Measurements from ENCODE around the gene SGCA.

SGCA gene

DNA sequence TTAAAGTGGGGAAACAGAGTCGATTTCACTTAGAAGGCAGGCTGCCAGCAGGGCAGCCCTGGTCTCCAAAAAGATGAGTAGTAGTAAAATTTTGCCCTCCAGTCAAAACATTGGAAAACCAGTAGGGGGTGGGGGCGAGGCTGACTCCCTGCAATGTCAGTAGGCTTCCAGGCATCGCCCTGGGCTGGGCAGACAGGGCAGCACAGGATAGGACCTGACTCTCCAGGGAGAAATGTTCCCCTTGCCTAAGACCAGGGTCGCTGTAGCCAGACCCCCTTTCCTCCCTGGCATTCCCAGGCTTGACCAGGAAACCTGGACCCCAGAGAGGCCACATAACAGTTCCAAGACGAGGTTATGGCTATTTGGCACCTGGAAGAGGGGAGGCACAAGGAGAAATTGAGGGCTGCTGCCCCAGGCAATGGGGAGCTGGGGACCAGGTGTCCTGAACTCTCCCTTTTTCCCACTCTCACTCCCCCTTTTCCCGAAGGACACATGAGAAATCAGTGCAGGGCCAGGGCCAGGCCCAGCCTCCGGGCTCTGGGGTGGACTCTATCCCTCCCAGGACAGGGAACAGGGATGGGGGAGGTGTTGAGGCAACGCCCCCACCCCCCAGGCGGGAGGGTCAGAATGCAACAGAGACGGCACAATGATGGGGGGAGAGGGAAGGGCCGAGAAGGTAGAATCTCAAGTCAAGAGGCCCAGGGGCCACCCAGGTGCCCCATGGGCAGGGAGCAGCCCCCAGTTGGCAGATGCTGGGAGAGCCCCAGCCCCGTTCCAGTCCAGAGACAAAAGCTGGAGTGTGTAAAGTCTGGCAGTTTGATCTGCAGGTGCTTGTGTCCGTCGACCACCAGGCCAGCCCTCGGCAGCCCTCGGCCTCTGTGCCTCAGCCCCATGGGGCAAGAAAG, 31.3 kb upstream of the SGCA start:
- DNase-seq (ENCODE audit: low read depth in 3 of 3, low spot score in 1 of 3): no peak

DNA sequence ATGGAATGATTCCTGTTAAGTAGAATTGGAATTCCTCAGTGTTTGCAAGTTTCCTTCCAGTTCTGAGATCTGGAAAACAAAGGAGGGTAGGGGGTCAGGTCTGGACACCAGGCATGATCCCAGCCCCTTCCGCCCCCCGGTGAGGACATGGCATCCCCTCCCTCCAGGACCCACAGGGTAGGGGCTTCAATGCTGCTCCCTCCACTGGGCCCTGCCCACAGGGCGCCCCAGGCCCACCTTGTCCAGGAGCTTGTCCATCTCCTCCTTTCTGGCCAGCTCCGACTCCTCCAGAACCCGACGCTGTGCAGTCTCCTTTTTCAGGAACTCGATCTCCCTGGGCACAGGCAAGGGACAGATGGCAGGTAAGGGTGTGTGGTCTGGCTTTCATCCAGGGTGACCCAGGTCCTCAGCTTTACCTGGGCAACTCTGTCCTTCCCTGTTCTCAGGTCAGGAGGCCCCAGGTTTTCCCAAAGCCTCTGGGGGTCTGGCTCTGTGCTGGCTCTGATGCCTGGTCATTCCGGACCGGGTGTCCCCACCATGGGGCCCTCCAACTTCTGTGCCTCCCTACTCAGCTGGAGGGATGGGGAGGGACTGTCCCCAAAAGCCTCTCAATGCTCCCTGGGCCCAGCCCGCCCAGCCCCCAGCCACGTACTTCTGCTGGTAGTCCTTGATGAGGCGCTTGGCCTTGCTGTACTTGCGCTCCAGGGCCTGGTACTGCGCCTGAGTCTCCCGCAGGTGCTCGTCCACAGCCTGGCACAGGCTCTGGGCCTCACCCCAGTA, 30.3 kb upstream of the SGCA start:
- DNase-seq (ENCODE audit: low read depth in 3 of 3, low spot score in 1 of 3): no peak

DNA sequence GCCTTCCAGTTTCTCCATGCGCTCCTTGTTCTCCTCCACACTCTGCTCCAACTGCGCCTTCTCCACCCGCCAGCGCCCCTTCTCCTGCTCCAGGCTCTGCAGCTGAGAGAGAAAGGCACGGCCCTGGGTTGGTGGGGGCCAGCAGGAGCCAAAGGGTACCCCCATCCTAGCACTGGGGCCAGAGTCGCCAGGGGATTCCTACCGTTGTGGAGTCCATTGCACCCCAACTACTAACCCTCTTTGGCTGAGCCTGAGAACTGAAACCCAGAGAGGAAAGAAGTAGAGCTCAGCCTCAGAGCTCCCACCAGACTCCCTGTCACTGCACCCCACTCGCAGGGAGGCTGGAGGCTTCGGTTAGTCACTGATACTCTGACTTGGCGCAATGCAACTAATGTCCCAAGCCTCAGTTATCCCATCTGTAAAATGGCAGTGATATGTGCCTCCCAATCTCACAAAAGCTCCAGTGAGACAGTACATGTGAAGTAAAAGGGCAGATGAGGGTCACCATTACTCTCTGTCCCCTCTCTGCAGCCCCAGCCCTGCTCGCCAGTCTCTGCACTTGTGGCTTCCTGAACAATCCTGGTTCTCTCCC, 29.6 kb upstream of the SGCA start:
- no peak for DNase-seq (ENCODE audit: low read depth in 3 of 3, low spot score in 1 of 3)

DNA sequence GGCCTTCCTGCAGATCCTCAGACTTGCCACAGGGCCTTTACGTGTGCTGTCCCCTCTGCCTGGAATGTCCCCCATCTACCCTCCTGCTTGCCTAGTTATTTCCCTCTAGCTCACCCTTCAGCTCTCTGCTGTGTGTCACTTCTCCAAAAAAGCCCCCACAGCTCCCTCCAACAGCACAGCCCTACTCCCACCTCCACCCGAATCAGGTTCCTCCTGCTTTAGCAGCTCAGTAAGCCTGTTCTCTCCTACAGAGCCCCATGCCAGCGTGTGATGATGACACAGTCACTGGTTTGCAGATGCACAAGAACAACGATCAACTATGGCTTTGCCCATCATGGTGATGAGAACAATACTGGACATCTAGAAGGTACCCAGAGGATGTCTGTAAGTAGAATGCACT, 28.8 kb upstream of the SGCA start:
- DNase-seq (ENCODE audit: low read depth in 3 of 3, low spot score in 1 of 3): no peak

DNA sequence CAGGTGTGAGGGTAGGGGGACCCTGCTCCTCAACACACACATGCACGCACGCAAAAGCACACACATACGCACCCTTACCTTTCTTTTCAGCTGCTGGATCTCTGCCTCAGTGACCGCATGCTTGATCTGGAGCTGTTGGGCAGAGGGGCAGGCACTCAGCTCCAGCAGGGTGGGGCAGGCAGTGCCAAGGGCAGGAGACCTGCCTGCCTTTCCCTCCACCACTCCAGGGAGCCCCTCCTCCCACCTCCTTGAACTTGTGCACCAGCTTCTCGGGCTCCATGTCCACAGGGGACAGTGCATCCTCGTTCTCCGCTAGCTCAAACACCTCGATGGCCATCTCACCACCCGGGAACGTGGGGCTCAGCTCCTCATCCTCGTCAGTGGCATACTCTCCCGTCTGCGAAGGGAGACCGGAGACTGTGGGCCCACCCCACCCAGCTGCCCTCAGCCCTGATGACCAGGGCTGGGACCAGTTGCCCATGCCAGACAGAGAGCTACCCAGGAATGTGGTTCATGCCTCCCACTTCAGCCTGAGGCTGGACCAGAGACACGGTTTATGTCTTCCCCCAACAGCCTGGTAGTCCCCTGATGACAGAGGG, 26.5 kb upstream of the SGCA start:
- no peak for DNase-seq (ENCODE audit: low read depth in 3 of 3, low spot score in 1 of 3)

DNA sequence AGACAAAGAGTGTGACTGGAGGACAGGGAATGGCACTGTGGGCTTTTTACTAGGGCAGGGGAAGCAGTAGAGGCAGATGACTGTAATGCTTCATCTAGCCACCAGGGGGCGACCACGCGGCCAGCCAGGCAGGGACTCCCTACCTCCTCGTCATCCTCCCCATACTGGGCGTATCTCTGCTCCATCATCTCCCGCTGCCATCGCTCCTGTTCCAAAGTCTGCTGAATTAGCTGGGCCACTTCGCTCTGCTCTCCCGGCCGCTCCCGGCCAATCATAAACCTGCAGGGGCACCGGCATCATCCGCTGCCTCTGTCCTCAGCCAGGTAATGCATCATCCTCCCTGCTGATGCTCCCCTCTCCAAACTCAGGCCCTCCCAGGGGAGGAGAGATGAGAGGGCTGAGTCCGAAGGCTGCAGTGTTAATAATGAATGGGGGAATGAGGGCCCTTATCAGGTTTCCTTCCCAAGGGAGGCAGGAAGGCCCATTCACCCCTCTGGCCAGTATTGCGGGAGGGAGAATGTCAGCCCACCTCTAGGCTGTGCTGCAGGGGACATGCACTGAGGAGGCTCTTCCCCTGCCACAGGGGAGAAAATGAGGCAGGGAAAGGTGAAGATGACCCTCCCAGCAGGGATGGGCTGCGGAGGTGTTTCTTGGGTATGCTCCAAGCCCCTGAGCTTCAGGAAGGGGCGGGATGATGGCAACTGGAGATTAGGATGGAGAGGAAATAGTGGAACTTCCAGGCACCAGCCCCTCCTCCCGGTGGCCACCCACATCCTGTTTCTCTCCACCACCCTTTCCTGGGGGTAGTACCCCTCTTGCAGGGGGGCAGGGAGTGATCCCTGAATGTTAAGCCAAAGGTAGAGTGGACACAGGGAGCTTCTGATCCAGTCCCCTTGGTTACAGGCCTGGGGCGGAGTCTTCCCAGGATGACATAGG, 25.6 kb upstream of the SGCA start:
- DNase-seq (ENCODE audit: low read depth in 3 of 3, low spot score in 1 of 3): peak; percentile 54 to 71 (median 65)

DNA sequence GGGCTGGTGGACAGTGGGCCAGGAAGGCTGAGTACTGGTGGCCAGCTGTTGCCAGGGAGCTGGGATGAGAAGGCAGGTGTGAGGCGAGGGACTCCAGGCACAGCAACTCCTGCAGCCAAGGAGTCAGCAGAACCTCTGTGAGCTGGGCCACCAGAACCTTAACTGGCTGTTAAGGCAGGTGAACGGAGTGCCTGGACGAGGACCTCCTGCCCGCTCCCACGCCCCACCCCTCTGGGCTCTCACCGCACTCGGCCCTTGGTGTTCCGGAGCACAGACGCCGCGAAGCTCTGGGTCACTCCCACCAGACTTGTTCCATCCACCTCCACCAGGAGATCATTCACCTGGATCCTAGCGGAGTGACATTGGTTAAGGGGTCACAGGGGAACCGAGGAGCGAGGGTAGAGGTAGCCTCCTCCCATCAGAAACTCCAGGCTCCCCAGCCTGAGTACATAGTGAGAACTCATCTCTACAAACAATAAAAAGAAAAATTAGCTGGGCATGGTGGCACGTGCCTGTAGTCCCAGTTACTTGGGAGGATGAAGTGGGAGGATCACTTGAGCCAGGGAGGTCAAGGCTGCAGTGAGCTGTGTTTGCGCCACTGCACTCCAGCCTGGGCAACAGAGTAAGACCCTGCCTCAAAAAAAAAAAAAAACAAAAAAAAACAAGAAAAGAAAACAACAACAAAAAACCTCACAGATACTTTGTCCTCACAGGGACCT, 24.6 kb upstream of the SGCA start:
- no peak for DNase-seq (ENCODE audit: low read depth in 3 of 3, low spot score in 1 of 3)

DNA sequence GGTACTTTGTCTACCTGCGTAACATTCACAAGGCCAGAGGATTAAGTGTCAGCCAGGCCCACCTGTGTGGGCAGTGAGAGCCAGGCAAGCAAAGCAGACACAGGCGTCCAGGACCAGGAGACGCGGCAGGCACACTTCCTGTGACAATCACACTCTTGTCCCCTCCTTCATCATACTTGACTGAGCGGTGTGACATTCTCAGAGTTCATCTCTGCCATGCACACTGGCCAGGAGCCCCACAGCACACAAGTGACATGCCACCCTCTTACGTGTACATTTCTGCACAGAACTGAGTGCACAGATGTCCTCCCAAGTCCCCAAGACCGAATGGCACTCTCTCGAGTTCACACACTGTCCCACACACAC, 24.1 kb upstream of the SGCA start:
- no peak for DNase-seq (ENCODE audit: low read depth in 3 of 3, low spot score in 1 of 3)

DNA sequence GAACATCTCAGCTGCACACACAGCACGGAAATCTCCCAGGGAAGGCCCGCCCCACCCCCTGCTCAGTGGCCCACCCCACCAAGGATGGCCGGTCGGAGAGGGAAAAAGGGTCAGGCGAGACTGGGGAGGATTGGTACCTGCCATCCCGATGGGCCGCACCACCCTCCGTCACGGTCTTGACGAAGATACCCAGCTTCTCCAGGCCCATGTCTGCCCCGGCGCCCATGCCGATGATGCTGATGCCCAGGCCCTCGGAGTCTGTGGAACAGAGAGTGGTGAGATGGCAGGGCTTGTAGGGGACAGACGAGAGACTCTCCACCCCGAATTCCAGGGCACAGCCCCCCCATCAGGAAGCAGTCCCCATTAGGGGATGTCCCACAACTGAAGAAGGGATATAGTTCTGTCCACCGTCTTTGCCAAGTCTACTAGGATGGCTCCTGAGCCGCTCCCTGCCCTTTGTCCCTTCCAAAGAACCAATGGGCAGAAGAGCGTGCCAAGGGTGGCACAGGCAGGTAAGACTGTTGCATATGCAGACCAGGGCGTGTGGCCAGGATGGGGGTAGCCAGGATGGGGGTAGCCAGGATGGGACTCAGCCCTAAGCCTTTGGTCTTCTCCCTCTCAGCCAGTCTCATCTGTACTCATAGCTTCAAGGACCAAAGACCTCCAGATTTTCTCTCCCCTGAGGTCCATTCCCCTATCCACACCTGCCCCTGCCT, 22.2 kb upstream of the SGCA start:
- DNase-seq (ENCODE audit: low read depth in 3 of 3, low spot score in 1 of 3): no peak

DNA sequence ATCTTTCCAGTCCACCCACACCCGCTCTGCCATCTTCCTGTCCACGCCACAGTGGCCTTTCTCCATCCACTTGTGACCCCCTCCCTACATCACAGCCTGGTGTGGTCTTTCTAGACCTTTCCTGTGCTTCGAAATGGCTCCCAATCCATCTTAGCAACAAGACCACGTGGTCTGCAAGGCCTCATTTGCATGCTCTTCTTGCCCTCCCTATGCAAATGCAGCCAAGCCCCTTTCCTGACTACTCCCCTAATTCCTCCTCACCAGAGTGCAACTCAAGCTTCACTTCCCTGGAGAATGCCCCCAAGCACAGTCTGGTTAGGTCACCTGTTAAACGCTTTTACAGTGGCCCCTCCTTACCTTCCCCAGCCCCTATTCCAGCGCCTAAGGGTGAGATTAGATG, 21.4 kb upstream of the SGCA start:
- DNase-seq (ENCODE audit: low read depth in 3 of 3, low spot score in 1 of 3): no peak

DNA sequence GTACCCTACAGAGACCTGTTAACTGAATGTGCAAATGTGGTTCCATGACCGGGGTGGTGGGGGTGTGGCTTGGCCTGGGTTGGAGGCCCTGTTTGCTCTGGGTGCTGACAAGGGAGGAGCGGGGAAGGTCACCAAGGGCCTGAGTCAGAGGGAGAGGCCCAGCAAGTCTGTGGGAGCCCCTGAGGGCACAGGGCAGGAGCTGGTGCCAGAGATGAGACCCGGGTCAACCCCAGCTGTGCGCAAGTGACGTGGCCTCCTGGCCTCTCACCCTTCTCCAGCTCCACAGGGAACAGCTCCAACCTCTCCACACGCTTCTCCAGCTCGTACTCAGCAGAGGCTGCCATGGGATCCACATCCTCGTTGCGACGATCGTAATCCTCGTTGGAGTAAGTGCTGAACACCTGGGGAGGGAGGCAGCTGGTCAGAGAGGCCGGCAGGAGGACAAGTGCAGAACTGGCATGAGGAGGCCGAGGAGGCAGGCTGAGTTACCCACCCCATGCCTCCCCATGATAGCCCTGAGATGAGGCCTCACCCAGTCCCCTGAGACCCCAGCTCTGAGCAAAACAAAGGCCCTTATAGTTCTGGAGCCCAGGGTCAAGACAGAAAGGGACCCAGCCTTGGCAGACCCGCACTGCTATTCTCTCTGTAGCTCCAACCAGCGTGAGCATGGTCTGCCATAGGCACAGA, 20.8 kb upstream of the SGCA start:
- DNase-seq (ENCODE audit: low read depth in 3 of 3, low spot score in 1 of 3): no peak

DNA sequence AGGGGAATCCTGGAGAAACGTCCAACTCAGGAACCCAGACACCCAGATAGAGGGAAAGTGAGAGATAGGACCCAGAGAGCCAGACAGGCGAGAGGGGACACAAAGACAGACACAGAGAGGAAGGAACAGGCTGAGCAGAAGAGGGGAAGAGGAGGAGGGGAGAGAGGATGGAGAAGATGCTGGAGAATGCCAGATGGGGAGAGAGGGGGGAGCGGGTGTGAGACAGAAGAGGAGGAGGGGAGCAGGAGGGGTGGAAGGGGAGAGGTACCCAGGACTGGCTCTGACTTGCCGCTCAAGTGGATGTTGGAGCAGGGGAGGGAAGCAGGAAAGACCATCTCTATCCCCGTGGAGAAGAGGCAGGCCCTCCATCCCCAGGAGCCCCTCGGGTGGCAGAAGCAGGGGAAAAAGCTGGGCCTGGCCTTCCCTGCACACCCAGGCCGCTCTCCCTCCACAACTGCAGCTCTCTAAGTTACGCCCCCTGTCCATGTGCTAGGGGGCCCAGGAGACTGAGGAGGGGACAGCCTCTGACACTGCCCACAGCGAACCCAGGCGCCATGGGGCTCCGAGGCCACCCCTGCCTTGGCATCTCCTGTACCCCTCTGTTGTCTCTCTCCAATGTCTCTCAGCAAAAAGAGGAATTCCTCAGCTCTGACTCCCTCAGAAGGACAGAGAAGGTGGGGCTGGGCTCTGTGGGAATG, 20.1 kb upstream of the SGCA start:
- DNase-seq (ENCODE audit: low read depth in 3 of 3, low spot score in 1 of 3): no peak

DNA sequence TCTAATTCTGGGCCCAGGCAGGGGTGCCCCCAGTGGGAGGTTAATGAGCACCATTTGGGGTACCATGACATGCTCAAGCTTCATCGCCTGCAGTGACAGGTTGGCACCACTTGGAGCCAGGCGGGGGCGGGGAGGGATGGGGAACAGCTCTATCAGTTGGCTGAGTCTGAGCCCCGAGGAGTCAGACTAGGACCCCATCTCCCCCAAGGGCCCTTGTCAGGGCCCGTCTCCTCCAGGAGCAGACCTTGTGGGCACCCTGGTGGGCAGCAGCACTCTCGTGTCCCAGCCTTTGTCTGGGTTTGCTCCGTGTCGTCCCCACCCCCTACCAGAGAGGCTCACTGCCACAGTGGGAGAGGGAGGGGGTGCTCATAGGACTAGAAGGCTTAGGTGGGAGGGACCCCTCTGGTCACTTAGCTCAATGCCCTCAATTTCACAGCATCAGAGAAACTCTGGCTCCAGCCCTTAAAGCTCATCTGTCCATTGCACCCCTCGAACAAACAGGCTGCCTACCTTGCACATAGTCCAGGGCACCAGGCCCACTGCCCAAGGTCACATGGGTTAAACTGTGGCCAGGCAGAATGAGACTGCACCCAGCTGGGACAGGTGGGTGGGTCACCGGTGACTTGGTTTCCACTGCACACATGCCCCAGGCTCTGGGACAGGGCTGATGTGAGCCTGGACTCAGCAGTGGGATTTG, 19.4 kb upstream of the SGCA start:
- no peak for DNase-seq (ENCODE audit: low read depth in 3 of 3, low spot score in 1 of 3)

DNA sequence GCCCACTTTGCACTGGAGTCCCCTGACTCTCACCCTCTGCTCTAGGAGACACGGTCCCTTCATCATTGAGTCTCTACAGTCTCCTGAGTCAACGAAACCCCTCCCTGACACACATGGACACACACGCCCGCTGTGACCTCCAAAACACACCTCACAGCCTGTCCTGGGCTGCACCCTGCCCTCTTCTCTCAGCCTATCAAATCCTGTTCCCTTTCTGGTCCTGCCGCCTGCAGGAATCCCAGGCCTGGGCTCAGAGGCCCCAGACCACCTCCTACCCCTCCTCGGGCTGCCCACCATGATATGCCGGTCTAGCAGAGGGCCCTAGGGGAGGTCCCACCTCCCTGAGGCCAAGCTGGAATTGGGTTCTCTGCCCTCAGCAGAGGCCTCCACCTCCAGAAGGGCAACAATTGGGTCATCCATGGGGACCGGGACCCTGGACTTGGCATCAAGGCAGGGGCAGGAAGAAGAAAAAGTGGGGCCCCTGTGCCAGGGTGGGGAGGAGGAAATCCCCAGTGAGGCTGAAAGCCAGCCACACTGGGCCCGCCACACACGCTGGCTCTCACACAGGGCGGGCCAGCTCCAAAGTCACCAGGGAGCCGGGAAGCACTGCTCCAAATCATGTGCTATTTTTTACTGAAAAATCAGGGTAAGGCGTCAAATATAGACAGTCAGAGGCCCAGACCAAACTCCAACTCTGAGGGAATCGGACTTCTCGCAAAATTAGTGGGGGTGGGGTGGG, 18.7 kb upstream of the SGCA start:
- no peak for DNase-seq (ENCODE audit: low read depth in 3 of 3, low spot score in 1 of 3)

DNA sequence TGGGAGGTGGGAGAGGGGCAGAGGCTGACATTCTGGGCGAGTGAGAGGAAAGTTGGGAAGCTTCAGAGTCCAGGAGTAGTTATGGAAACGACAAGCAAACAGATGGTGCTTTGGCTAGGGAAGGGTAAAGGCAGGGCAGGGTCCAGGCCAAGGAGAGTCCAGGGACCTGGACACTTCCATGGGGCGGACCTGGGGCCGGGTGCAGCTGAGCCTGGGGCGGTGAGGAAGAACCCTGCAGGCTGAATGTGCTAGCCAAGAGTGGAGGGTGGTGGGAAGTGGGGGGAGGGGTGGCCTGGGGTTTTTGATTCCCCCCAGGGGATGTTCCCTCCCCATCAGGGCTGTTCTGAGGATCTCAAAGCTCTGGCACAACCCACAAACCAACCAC, 18.0 kb upstream of the SGCA start:
- DNase-seq (ENCODE audit: low read depth in 3 of 3, low spot score in 1 of 3): no peak

DNA sequence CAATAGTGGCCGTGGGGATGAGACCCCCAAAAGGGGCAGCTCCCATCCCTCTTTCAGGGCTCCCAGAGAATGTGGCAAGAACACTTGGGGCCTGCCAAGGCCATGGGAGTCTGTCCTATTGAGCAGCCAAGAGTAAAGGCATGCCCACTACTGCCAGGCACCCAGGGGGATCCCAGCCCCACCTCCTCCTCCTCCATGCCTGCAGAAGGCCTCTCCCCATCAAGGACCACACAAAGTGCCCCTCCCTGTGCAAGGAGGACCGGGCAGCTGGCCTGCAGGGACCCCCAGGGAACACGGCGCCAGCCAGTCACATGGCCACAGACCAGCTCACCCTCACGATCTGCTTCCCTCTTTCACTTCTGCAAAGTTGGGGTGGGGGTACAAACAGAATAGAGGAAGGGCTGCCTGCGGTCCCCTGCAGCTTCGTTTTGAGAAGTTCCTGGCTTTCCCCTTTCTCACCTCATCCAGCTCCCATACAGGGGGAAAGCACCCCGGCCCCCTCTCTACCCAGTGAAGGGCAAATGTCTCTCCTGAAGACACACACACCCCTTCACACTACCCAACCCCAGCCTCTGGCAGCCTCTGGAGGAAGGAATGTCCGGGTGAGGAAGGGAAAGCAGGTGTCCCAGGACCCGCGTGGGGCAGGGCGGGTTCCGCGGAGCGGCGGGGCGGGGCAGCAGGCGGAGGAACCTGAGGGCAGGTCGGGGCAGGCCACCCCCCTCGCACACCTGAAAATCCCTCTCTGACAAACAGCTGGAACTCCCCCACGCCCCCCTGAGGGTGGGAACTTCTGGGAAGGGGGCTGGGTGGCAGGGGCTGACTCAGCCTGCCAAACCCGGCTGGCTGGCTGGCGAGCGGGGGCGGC, 17.3 kb upstream of the SGCA start:
- DNase-seq (ENCODE audit: low read depth in 3 of 3, low spot score in 1 of 3): peak in 2 of 3 donors; percentile 57 to 79
